HEK293T (cell line): ENCODE data around the gene TCEAL2.
"Not testable (repeated sequence)": the region's sequence is repeated elsewhere in the genome, so short reads cannot be mapped to it uniquely, and the experiment has no call there.

Experiments used
- CTCF ChIA-PET: fragments of 350-600 bp; formaldehyde crosslinking; extraction: SDS; loops from one replicate; lab custom pipeline; 2021; ENCODE audit warnings: antibody characterized with exemption, inconsistent platforms; lab: Yijun Ruan, JAX
- POLR2A ChIA-PET: fragments of 350-600 bp; formaldehyde crosslinking; extraction: SDS; loops from one replicate; lab custom pipeline; 2020; ENCODE audit warnings: antibody characterized with exemption, inconsistent platforms; lab: Yijun Ruan, JAX
- DNase-seq: peaks from one replicate; pipeline ENCODE4 v3.0.0; 2012; ENCODE audit warnings: mixed read lengths; ENCODE audit errors: extremely low spot score
- ARNT ChIP-seq: fragments of 450-650 bp; IDR thresholded peaks from 2 replicates; pipeline ENCODE4 v1.6.1; 2017; ENCODE audit warnings: mild to moderate bottlenecking
- BHLHE40 ChIP-seq: fragments of 450-650 bp; IDR thresholded peaks from 2 replicates; pipeline ENCODE4 v1.6.1; 2016; ENCODE audit warnings: mild to moderate bottlenecking, moderate library complexity, borderline replicate concordance
- CTBP1 ChIP-seq: fragments of 450-650 bp; IDR thresholded peaks from 2 replicates; pipeline ENCODE4 v1.6.1; 2016; ENCODE audit warnings: borderline replicate concordance
- ELF4 ChIP-seq: fragments of 450-650 bp; IDR thresholded peaks from 2 replicates; pipeline ENCODE4 v1.6.1; 2017; ENCODE audit warnings: antibody characterized with exemption
- FOXA1 ChIP-seq: fragments of 450-650 bp; IDR thresholded peaks from 2 replicates; pipeline ENCODE4 v1.6.1; 2016; ENCODE audit warnings: mild to moderate bottlenecking
- FOXM1 ChIP-seq: fragments of 450-650 bp; IDR thresholded peaks from 2 replicates; pipeline ENCODE4 v1.6.1; 2017; ENCODE audit warnings: mild to moderate bottlenecking, borderline replicate concordance
- HDGF ChIP-seq: fragments of 450-650 bp; IDR thresholded peaks from 2 replicates; pipeline ENCODE4 v1.6.1; 2017; ENCODE audit warnings: antibody characterized with exemption, borderline replicate concordance
- L3MBTL2 ChIP-seq: fragments of 450-650 bp; conservative IDR thresholded peaks from 2 replicates; pipeline ENCODE4 v1.6.1; 2016; ENCODE audit warnings: mild to moderate bottlenecking
- LEF1 ChIP-seq: fragments of 450-650 bp; IDR thresholded peaks from 2 replicates; pipeline ENCODE4 v1.6.1; 2017; ENCODE audit warnings: mild to moderate bottlenecking, borderline replicate concordance
- NFRKB ChIP-seq: fragments of 450-650 bp; IDR thresholded peaks from 2 replicates; pipeline ENCODE4 v1.6.1; 2016; ENCODE audit warnings: mild to moderate bottlenecking, moderate library complexity
- PKNOX1 ChIP-seq: fragments of 450-650 bp; IDR thresholded peaks from 2 replicates; pipeline ENCODE4 v1.6.1; 2016
- SP1 ChIP-seq: fragments of 450-650 bp; IDR thresholded peaks from 2 replicates; pipeline ENCODE4 v1.6.1; 2017
- SUZ12 ChIP-seq: fragments of 450-650 bp; IDR thresholded peaks from 2 replicates; pipeline ENCODE4 v1.6.1; 2016; ENCODE audit warnings: mild to moderate bottlenecking
- TARDBP ChIP-seq: fragments of 450-650 bp; IDR thresholded peaks from 2 replicates; pipeline ENCODE4 v1.6.1; 2016
- ZNF384 ChIP-seq: fragments of 450-650 bp; IDR thresholded peaks from 2 replicates; pipeline ENCODE4 v1.6.1; 2016

The TCEAL2 gene

DNA sequence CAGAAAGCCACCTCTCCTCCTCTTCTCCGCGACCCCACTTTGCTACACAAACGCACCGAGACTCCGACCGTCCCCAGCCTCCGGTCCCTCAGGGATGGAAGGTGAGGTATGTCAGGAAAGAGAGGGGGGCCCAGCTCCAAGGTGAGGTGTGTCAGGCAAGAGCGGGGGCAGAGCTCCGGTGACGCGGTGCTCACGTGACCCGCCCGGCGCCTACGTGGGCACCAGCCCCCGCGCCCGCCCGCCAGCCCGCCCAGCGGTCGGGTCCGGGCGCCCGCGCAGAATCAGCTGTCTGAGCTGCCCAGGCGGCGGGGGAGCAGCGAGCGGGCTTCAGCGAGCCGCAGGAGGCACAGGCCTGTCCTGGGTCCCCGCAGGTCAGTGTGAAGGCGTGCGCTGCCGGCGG lies at the start of gene TCEAL2:
Gene TCEAL2 (plus strand): TSS at position 244 of the 400 bp plus-strand sequence. CDS start 1,152 bp downstream, outside the sequence.
- CTCF ChIA-PET, DNase-seq, POLR2A ChIA-PET: not testable (repeated sequence)

- TF ChIP-seq BHLHE40 = no peak
- no peak for TF ChIP-seq ELF4
- no peak for TF ChIP-seq NFRKB
- no peak for TF ChIP-seq L3MBTL2
- TF ChIP-seq SP1 = no peak
- TF ChIP-seq ARNT = no peak
- no peak for TF ChIP-seq CTBP1
- no peak for TF ChIP-seq SUZ12
- no peak for TF ChIP-seq FOXA1
- TF ChIP-seq PKNOX1 = no peak
- TF ChIP-seq HDGF = no peak
- no peak for TF ChIP-seq TARDBP
- TF ChIP-seq FOXM1 = no peak
- no peak for DNase-seq
- POLR2A ChIA-PET = no interaction called here
- CTCF ChIA-PET = no interaction called here
Observed at GRCh38 chrX:102077426-102077825, 48.1 kb upstream of the TCEAL2 start.

GRCh38 chrX:102085706-102086105 lies 39.8 kb upstream of the TCEAL2 start:
- ChIA-PET CTCF (no interaction called here), POLR2A (no interaction called here)
- no peak for DNase-seq
- no peak for TF ChIP-seq FOXA1

- POLR2A ChIA-PET = no interaction called here
- CTCF ChIA-PET = no interaction called here
- no peak for DNase-seq
- TF ChIP-seq FOXM1 (no peak), PKNOX1 (no peak), SUZ12 (no peak), TARDBP (no peak), NFRKB (no peak), ELF4 (no peak), ARNT (no peak), CTBP1 (no peak)
Observed at GRCh38 chrX:102113367-102113766, 12.1 kb upstream of the TCEAL2 start.

GRCh38 chrX:102115748-102116147 lies 9.7 kb upstream of the TCEAL2 start:
- CTCF ChIA-PET = no interaction called here
- POLR2A ChIA-PET = no interaction called here
- DNase-seq = no peak
- no peak for TF ChIP-seq SUZ12
- no peak for TF ChIP-seq PKNOX1
- TF ChIP-seq ELF4 = no peak
- TF ChIP-seq HDGF = no peak
- TF ChIP-seq FOXA1 = no peak
- TF ChIP-seq SP1 = no peak
- TF ChIP-seq BHLHE40 = no peak
- TF ChIP-seq L3MBTL2 = no peak

GRCh38 chrX:102125014-102125413 lies 465 bp upstream of the TCEAL2 start:
- CTCF ChIA-PET, DNase-seq, POLR2A ChIA-PET: not testable (repeated sequence)

DNA sequence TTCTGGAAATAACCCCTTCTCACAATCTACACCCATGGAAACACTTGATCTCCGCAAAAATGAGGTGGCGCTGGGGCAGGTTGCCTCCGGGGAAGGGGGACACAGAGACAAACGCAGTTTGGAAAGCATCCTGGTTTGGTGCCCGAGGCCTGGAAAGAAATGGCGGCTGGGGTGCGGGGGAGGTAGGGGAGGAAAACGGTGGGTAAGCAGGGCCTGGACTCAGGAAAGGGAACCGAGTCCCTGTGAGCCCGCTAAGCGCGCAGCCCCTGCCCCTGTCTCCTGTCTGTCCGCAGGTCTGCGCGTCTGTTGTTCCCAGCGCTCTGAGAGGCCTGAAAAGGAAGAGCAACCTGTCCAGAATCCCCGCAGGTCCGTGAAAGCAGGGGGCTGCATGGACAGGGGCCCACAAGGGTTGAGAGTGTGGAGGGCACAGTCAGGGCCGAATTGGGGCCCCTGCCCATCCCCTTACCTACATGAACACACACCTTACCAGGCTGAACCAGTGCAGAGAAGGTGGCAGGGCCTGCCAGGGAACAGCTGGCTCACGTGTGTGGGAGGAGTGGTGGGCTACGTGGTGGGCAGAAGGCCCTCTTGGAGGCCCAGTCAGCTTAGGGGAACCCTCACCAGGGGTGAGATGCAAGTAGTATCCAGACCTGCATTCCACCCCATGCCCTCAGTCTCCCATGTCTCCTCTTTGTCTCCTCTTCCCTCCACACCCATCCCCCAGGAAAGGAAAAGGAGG lies 770 bp downstream of the TCEAL2 start:
- POLR2A ChIA-PET, DNase-seq, CTCF ChIA-PET: not testable (repeated sequence)

GRCh38 chrX:102126863-102127262 lies 1.4 kb downstream of the TCEAL2 start:
- ChIA-PET POLR2A (no interaction called here), CTCF (no interaction called here)
- TF ChIP-seq ZNF384 = no peak
- TF ChIP-seq LEF1 = no peak
- no peak for TF ChIP-seq SP1
- no peak for TF ChIP-seq FOXM1
- no peak for TF ChIP-seq FOXA1
- TF ChIP-seq PKNOX1 = no peak
- no peak for TF ChIP-seq HDGF
- no peak for TF ChIP-seq ARNT
- TF ChIP-seq BHLHE40 = no peak
- DNase-seq = no peak
